GM21528 (cell line): ENCODE data around the gene CHD6.

ENCODE experiments used
- ATAC-seq: cut with Tn5 transposase; IDR thresholded peaks from one replicate; pipeline ENCODE4 v1.9.1; 2021; ENCODE audit warnings: mild to moderate bottlenecking, moderate library complexity; ENCODE audit not compliant: unreplicated experiment, low FRiP score

Gene CHD6

DNA sequence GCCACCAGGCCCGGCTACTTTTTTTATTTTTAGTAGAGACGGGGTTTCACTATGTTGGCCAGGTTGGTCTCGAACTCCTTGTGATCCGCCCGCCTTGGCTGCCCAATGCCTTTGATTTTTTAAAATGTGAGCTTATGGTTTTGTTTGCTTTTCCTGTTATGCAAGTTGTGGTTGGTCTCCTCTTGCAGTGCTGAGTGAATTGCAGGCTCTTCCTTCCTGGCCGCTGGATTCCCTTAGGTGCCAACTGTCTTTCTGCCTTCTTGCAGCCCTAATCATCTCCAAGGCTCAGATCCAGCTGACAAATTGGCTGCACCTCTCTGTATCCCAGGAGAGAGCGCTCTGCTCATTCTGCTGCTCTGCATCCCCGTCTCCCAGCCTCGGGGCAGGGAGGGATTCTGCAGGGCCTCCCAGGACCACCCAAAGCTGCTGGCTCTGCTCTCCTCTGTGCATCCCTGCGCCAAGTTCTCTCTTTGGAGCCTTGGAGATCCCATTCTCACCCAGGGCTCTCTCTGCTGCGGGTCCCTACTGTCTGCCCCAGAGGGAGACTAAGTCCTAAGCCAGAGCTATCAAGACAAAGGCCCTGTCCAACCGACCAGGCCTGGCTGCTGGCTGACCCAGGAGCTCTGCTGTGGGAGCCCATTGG is 237.5 kb downstream of the CHD6 start:
- ATAC-seq, result no peak

DNA sequence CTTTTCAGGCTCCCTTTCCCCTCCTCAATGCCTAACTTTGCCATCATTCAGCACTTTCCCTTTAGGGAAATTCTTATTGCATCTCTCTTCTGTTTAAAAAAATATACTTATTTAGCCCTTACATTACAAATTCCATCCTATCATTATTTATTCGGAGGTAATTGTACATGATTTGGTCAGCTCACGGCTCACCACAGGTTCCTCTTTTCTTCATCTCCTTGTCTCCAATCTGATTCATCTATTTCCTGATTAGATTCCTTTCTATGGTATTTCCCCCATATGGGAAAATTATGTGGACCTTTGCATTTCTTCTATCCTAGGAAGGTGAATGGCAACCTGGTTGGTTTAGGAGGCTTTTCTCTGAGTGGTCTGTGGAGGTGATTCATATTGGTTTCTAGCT is 238.6 kb downstream of the CHD6 start:
- ATAC-seq, result no peak

DNA sequence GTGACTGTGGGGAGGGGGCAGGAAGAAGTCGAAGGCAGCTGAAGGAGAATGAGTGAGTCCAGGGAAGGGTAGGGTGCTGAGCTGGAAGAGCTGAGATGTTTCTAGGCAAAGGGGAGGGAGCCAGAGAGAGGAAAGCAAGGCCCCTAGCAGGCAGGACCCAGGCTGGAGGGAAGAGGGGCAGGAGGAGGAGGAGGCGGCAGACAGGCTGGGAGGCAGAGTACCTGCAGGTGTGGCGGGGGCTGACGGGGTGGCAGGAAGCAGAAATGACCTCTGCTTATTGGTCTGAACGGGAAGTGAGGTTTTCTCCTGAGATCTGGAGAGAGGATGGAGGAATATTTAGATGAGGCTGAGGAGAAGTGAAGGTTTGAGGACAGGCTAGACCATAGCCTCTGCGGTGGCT is 240.9 kb downstream of the CHD6 start:
- no peak for ATAC-seq

DNA sequence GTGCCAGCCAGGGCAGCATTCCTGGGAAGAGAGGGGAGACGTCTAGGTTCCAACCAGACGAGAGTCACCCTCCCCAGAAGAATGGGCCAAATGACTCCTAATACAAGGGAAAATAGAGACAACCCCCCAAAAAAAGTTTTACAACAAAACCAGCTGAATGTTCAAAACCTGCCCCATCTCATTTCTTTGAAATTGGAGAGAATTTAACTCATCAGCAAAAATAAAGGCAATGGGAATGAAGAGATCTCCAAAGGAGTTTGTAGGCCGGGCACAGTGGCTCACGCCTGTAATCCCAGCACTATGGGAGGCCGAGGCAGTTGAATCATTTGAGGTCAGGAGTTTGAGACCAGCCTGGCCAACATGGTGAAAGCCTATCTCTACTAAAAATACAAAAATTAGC is 241.8 kb downstream of the CHD6 start:
- no peak for ATAC-seq

DNA sequence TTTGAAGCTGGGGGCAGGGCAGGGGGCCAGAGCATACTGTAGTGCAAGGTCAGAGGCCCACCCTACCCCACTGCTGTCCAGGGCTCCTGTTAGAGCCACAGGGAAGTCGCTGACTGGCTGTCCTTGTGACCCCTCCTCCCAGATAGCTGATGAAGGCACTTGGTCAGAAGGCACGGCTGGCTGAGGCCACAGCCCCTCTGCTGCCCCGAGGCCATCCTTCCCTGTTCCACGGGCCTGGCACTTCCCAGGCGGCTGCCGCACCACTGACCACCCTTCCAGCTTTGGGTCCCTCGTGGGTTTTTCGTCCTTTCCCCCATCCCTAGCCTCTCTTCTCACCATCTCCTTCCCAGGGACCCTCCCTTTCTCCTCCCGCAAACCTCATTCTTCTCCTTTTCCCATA is 242.3 kb downstream of the CHD6 start:
- ATAC-seq, result no peak

DNA sequence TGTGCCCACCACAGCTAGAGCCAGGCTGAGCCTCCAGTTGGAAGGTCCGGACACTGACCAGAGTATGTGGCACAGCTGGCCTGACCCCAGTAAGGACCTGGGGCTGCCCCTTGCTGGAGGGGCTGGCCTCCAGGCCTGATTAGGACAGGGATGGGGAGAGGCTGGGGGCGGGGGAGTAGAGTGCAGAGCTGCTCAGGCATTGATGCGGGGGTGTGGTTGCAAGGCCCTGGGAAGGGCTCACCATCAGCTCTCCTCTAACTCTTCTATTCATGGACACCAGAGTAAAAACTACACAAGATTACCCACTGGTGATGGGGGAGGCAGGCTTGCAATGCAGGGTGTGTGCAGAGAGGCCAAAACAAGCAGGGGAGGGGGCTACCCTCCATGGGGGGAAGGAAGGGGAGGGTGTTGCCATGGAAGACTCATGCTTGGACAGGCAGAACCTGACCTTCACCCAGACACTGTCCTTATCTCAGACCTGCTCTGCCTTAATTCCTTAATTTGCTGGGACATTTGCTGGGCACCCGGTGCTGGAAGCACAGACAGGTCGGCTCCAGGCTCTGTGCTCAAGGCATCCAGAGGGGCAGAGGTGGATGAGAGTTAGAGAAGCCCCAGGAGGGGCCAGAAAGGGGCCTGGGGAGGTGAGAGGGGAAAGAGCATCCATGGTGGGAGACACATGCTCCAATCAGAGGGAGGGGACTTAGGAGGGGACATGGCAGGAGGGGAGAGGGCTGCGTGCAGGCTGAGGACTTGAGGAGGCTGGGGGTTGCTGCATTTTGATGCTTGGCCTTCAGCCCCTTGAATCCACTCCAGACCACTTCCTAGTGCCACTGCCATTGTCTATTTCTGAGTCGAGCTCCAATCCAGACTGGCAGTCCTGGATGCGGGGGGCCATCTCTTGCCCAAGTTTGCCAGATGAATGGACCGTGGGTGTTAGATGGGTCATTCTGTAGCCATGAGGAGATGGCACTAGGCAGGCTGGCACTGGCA is 244.0 kb downstream of the CHD6 start:
- no peak for ATAC-seq

DNA sequence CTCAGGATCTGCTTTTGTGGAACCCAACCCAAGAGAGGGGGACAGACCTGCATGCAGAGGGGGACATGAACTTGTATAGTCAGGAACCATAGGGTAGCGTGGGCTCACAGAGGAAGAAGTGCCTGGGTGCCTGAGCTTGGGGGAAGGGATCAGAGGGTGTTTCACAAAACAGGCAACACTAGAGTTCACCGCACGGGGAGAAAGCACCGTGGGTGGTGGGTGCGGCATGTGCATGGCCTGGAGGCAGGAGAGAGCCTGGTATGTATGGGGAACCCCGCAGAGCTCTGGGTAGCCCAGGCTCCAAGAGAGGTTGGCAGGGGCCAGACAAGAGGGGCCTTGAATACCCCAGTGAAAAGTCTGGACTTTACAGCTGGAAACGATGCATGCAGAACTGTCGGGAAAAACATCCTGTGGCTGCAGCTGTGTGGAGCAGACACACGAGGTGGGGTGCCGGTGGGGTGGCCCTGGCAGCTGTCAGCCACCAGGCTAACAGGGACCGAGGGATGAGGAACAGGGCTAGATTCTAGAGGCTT is 244.9 kb downstream of the CHD6 start:
- no peak for ATAC-seq

DNA sequence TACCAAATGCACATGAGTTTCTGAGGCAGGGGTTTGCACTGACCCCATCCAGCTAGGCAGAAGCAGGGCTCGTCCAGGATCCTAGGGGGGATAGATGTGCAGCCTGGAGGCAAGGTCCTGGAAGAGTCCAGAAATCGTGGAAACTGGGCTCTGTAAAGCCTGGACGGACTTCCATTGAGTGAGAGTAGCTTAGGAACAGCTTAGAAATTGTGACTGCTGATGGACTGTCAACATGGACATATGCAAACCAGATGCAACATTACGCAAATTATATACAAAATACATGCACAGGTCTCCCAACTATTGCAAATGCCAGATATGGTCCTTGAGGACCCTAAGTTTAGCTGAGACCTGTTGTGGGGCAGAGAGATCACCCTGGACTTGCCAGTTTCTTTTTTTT is 246.8 kb downstream of the CHD6 start:
- no peak for ATAC-seq

DNA sequence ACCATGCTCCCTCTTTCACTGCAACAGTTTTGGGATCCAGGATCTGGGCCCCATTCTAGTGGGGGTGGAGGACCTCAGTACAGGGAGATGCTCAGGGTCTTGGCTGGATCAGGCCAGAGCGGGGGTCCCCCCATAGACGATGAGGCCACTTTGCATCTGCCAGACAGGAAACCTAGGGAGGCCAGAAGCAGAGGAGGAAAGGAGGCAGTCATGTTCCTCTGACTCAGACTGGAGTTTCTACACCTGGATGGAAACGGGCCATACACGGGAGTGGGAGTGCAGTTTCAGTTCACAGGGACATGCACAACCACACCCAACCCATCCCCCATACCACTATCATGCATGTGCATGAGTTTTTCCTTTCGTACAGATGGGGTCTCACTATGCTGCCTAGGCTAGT is 248.0 kb downstream of the CHD6 start:
- ATAC-seq, result no peak

DNA sequence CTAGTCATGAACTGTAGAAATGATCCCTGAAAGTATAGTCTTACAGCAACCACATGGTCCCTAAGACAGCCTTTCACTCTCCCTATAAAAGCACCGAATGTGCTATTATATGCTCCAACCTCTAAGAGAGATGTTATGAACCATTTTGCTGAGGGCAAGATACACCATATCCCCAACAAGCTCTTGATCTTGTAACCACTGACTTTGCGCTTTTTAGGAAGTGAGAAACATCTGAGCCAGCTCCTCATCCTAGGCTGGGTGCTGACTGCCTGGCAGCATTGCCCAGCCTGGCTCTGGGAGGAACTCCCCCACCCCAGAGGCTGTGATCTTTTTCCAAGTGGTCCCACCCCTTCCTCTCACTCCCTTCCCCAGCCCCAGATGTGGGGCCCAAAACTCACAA is 248.5 kb downstream of the CHD6 start:
- no peak for ATAC-seq

DNA sequence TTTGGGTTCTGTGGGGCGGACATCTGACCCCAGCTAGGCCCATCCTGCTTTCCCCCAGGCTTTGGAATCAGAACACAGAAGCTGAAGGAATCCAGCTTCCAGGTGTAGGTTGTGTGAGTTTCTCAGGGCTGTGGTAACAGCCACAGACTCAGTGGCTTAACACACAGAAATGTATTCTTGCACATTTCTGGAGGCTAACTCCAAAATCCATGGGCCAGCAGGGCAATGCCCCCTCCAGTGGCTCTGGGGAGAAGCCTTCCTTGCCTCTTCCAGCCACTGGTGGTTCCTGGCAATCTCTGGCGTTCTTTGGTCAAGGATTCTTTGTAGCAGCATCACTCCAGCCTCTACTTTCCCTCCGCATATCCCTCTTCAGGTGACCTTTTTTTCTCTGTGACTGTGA is 250.2 kb downstream of the CHD6 start:
- ATAC-seq, result no peak

DNA sequence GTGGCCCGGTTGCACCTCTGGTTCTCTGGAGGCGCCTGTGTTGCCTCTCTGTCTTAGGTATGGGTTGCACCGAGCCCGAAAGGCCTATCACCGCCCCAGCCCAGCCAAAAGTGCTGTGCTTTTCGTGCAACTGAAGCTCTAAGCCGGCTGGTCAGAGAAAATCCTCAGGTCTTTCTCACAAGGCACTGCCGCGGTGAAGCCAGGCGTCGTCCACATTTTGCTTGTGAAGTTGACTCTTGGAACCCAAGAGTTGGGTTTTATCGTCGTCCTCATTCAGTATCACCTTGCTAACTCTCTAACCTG is 250.8 kb downstream of the CHD6 start:
- no peak for ATAC-seq

DNA sequence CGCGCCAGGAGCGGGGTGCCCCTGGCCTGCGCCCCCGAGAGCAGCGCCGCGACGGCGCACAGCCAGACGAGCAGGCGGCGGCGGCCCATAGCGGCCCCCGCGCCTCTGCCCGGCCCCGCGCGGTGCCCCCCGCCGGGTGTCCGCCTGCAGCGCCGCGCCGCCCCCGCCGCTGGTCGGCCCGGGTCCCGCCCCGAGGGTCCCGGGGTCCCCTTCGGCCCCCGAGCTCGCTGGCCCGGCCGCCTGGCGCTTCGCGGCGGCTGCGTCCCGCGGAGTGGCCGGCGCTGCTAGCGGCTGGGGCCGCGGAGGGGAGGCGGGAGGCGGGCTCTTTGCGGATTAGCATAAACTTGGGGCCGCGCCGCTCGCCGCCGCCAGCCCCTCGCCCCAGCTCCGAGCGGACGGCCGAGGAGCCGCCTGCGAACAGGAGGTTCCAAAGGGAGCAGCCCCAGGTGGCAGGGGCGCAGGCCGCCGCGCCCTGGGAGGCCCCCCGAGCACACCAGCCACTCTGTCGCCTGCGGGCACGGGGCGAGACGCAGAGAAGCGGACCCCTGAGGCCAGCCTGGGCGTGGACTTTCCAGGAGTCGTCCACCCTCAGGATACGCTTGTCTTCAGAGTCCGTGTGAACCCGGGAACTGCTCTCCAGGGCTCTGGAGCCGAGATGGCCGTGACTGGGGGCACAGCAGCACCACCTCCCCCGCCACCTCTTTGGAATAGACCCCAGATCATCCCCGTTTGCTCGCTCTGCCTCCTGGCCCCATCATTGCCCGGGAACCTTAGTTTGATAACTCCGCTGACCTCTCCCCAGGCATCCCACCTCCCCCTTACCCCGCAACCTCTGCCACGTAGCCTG is 251.4 kb downstream of the CHD6 start, which contains the start of gene EMILIN3:
Gene EMILIN3 (minus strand): TSS at position 273 of the 847 bp plus-strand sequence. CDS start 184 bp downstream, at position 89.
- ATAC-seq, result no peak

DNA sequence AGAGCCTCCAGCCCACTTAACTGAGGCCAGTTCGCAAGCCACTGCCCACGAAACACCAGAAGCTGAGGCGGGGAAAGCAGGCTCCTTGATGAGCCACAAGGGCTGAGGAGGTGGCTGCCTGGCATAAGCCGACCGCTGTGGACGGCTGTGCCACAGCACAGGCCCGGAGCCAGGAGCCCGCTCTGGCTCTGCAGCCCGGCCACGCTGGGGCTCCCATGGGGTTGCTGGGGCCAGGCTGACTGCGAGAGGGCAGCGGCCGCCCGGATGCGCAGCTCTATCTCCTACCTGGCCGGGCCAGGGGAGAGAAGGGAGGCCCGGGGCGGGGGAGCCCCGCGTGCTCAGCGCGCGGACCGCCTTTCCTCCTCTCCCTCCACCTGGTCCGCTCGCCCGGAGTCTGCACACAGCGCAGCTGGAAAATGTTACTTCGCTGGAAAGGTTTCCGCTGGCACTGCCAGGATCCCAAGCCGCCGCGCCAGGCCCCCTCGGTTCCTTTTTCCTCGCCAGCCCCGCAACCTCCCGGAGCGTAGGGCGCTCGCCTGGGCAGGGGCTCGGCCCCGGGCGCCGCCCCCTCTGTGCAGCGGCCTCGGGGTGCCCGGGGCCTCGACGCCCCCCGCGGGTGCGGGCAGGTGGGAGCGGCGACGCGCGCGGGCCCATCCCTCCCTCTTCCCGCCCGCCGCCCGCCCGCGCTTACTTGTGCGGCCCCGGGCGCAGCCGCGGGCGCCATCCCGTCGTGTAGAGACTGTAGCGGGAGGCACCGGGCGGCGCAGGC is 252.2 kb downstream of the CHD6 start:
- no peak for ATAC-seq

DNA sequence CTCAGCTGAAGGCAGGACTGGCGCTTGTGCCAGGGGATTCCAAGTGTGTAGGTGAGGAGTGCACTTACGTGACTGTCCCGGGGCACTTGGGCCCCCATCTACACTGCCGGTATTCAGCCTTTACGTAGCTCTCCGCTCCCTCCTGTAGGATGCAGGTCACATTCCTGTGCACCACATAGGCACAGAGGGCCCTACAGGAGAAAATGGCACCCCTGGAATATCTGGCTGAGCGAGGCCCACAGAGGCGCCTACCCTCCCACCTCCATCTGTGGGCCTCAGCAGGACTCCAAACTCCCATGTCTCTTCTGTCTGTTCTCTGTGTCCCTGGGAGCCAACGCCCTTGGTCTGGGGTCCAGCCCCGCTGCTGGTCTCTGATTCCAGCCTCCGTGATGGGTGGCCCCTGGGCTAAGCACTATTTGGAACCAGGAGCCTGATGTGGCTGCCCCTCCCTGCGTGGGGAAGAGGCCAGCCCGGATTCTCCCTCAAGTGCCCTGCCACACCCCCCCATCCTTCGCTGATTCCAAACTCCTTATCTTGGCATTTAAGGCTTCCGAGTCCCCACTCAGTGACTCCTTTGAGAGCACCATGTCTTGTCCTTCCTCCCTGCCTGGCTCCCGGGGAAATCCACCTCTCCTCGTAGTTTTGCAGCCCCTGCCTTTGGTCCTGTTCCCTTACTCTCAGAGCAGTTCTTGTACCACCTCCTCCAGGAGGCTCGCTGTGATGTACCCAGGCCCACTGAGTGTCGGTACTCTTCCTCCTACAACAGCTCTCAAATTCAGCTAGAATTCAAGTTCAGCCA is 253.0 kb downstream of the CHD6 start:
- no peak for ATAC-seq

DNA sequence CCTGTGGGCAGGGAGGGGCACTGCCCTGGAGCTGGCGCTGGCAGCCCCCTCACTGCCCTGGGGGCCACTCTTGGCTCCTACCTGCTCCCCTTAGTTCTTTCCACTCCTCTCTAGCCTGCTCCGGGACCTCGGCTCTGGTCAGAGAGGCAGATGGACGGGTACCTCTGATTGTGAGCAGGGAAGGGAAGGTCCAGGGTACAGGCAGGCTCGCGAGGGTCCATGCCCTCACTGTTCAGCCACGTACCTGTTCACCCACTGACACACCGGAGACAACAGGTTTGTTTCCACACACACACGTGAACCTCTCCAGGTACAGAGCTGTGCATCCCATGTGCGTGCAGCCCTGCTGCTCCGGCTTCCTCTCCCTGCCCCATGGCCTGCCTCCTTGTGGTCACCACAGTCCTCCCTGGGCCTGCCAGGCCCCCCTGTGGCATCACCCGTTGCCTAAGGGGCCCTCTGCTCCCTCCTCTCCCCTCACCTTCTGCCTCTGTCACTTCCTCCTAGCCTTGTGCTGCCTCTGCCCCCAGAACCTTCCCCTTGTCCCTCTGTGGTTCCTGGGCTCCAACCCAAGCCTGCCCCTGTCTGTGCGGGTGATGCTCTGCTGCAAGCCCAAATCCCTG is 253.8 kb downstream of the CHD6 start:
- ATAC-seq, result no peak

DNA sequence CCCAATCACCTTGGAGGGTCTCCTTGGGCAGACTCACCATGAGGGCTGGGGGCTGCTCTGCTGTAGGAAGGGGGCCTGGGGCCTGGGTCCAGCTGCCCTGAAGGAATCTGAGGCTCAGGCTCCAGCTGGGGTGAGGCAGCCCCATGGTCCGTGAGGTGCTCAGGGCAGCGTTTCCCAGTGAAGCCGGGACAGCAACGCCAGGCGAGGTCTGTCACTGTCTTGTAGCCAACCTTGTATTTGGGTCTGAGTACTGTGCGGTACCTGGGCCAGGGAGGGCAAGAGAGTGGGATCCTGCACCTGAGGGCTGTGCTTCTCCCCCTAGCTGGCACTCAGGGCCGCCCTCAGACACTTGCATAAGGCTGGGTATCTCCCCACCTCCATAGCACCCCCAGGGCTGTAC is 254.6 kb downstream of the CHD6 start:
- no peak for ATAC-seq

DNA sequence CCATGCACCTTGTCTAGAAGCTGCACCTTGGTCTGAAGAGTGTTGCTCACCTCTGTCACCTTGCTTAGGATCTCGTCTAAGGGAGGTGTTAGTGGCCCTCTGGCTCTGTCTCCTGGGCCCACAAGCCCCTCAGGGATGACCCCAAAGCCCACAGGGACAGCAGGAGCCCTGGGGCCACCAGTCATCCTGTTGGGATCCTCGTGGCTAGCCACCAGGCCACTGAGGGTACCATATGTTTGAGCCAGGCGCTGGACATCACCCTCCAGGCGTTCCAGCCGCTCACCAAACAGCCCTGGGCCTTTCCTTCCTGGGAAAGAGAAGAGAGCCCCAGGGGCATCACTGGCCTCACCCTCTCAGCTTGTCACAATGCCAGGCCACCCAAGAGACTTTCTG is 255.4 kb downstream of the CHD6 start:
- ATAC-seq, result no peak
